Cardiac septum (tissue), 1 donor: ENCODE measurements around the gene LAMA3. TPM values are rescaled to one million over a fixed set of nuclear protein-coding genes. Genes with fewer than 3 reads are reported as not detected.

Experiments used
- DNase-seq: peaks from one replicate; pipeline ENCODE4 v3.0.0-alpha.2; 2020; ENCODE audit warnings: low spot score
- intact Hi-C: fragments of 100-400 bp; cut with DNase I; formaldehyde crosslinking; loops from one replicate; pipeline ENCODE4 v1.14.0; 2022
- long read RNA-seq: library from polyadenylated mRNA; unstranded; transcript quantifications from one replicate; pipeline ENCODE4 v2.0.0, GENCODE V29; 2021
- total RNA-seq: library from RNA; stranded (reverse); fragmentation: NEBNext Ultra II Directional; extraction: Animal tissue kit (Norgen Biotek cat#: 25700); gene quantifications from one replicate; pipeline ENCODE4 v1.2.1, GENCODE V29; 2021
- donor health status: DM: no; HTN: no; CAD: no.

The LAMA3 gene, protein sequence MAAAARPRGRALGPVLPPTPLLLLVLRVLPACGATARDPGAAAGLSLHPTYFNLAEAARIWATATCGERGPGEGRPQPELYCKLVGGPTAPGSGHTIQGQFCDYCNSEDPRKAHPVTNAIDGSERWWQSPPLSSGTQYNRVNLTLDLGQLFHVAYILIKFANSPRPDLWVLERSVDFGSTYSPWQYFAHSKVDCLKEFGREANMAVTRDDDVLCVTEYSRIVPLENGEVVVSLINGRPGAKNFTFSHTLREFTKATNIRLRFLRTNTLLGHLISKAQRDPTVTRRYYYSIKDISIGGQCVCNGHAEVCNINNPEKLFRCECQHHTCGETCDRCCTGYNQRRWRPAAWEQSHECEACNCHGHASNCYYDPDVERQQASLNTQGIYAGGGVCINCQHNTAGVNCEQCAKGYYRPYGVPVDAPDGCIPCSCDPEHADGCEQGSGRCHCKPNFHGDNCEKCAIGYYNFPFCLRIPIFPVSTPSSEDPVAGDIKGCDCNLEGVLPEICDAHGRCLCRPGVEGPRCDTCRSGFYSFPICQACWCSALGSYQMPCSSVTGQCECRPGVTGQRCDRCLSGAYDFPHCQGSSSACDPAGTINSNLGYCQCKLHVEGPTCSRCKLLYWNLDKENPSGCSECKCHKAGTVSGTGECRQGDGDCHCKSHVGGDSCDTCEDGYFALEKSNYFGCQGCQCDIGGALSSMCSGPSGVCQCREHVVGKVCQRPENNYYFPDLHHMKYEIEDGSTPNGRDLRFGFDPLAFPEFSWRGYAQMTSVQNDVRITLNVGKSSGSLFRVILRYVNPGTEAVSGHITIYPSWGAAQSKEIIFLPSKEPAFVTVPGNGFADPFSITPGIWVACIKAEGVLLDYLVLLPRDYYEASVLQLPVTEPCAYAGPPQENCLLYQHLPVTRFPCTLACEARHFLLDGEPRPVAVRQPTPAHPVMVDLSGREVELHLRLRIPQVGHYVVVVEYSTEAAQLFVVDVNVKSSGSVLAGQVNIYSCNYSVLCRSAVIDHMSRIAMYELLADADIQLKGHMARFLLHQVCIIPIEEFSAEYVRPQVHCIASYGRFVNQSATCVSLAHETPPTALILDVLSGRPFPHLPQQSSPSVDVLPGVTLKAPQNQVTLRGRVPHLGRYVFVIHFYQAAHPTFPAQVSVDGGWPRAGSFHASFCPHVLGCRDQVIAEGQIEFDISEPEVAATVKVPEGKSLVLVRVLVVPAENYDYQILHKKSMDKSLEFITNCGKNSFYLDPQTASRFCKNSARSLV (N-terminal part only)
- total RNA-seq, result 3.0 TPM
- long read RNA-seq, partial matches to known transcripts, result 0 of 2 reads
- long read RNA-seq, other reads (novel, unspliced or antisense), result 2 of 2 reads

- intact Hi-C loops, result no loop called here
- peak; percentile 76 for DNase-seq
Measured at GRCh38 chr18:23689031-23689615, at the start of gene LAMA3. Gene LAMA3 (plus strand): TSS chr18:23689453. CDS start chr18:23689684, 231 bp downstream.

GRCh38 chr18:23640052-23640451 is 49.2 kb upstream of the LAMA3 start:
- no peak for DNase-seq
- intact Hi-C loops, result no loop called here

- DNase-seq, result no peak
- intact Hi-C loops, result no loop called here
Measured at GRCh38 chr18:23641143-23641720, 48.0 kb upstream of the LAMA3 start.

DNA sequence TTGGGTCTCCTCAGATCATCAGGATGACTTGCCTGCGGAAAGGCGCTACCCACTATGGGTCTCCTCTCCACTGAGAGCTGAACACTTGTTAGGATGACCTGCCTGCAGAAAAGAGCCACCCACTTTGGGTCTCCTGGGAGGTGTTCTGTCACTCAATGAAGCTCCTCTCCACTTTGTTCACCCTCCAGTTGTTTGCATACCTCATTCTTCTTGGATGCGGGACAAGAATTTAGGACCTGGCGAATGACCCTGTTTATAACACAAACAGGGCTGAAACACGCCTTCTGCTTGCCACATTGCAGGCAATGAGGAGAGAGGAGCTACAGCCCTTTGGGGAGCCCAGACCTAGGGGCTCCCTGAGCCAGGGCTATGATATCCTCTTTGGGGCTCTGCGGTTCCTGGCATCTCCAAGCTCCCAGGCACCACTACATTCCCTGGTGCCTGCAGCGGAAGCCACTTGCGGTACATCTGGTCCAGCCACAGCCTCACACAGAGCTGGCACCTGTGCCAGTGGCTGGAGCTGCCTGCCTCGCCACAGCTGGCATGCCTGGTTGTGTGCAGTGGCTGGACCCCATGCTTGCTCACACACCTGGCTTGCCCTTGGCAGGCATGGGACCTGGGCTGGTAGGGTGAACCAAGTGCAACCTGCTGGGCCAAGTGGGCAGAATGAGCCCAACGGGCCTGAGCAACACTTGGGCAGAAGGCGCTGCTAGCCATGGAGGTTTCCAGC is 47.2 kb upstream of the LAMA3 start:
- intact Hi-C loops, result no loop called here
- DNase-seq, result no peak

DNA sequence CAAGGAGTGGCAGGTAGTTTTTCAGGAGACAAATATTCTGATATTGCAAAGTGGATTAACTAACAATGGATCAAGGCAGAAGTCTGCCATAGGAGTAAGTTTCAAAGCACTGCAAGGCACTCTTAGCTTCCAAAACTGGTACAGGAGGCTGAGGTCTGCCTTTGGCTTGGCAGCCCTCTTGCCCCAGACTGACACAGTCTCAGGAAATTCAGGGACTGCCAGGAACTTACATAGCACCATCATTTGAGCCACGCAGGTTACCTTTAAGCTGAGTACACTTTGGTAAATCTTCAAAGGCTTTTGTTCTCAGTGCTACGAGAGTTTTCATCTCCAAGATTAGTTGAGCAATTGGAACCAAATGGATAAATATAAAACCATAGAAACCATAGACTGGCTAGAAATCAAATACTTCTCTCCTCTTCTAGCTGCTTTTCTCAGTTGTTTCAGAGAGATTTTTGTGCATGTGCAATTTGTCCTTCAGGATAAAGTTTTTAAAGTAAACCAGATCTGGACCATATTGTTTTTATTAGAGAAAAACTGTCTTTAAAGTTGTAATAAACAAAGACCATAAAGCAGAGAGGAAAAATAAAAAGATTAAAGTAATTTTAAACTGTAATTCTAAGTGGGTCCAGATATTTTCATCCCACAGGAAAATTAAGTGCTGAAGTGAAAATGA is 45.3 kb upstream of the LAMA3 start:
- intact Hi-C loops, result no loop called here

GRCh38 chr18:23645568-23646175 is 43.6 kb upstream of the LAMA3 start:
- DNase-seq, result no peak
- intact Hi-C loops, result no loop called here

More for the DNA sequence above, 45.3 kb upstream of the LAMA3 start:
- no peak for DNase-seq

DNA sequence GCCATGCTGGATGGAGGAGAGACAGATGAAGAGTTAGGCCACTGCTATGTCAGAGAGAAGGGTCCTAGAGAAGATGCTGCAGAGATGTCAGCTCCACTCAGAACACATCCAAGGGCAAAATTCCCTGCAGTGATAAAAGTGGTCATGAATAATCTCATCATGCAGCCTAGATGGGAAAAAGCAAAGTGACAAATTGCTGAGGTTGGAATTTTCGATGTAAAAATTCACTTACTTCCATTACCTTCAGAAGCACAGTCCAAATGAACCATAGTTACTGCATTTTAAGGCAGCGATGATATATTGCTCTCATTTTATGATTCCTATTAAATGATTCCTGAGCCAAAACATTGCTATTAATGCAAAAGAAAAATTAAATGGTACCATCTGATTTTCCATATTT is 43.0 kb upstream of the LAMA3 start:
- no peak for DNase-seq
- intact Hi-C loops, result no loop called here

DNA sequence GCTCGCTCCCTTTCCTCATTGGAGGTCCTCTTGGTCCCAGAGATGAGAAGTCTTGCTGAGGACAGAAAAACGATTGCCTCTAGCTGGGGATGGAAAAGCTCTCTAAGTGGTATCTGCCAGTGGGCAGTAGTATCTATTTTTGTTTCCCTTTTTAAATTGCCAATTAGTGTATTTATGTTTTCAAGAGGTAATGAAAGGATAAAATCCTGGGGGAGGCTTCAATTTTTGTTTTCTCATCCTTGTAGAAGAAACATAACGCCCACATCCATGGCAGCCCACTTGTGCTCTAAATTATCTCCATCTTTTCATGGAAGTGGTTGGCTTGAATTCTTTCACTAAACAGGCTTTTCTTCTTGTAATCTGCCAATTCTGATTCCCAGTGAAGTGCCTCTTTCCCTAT is 40.8 kb upstream of the LAMA3 start:
- no peak for DNase-seq
- intact Hi-C loops, result no loop called here

- intact Hi-C loops, result no loop called here
Measured at GRCh38 chr18:23648940-23649607, 40.2 kb upstream of the LAMA3 start.

DNA sequence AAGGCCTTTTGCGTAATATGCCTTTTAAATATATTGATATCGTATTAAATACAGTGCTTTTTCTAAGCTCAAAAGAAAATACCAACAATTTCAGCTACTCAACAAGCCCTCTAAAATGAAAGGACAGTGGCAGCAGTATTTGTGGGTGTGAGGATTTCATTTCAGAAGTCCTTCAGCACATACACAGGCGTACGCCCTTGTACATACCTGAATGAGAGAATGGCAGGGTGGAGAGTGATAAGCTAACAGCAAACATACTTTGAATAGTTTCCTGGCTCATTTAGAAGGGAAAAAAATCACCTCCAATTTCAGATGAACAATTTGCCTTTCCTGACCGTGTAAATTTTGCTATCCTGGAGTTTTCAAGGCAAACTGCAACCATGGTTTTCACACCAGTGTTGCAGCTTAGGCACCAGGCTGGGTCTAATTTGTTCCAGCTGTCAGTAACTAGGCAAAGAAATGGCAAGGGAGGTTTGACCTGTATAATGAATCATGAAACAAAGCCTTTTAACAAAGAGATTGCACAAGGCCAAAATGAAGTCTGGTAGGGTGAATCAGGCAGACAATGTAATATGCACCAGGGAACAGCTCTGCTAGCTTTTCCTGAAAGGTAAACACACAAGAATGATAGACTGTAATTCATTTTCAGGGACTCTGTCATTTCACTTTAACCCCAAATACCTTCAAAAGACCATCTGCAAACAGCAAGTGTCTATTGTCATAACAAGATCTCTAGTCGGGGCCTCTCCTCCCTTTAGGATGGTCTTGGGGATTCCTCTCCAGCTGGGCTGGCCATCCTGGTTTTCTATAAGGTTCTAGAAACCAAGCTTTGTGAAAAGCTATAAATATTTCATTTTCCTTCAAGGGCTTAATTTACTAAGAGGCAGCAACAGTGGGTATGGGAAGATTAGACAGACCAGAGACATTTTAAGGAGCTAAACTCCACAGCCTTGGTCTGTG is 38.0 kb upstream of the LAMA3 start:
- intact Hi-C loops, result no loop called here
- no peak for DNase-seq

More at GRCh38 chr18:23648940-23649607, 40.2 kb upstream of the LAMA3 start:
- no peak for DNase-seq

- no peak for DNase-seq
- intact Hi-C loops, result no loop called here
Measured at GRCh38 chr18:23652232-23652631, 37.0 kb upstream of the LAMA3 start.

DNA sequence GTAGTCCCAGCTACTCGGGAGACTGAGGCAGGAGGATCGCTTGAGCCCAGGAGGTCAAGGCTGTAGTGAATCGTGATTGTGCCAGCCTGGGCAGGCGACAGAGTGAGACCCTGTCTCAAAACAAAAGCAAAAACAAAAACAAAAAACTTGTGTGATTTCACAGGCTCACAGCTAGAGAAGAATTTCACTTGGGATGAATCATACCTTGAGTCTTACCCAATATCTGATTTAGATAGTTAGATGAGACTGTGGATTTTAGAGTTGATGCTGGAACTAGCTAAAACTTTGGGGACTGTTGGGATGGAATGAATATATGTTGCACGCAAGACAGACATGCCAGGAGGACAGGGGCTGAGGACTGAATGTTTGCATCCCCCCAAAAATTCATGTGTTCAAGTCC is 31.0 kb upstream of the LAMA3 start:
- no peak for DNase-seq
- intact Hi-C loops, result no loop called here

GRCh38 chr18:23661735-23662308 is 27.4 kb upstream of the LAMA3 start:
- intact Hi-C loops, result no loop called here
- DNase-seq, result no peak

DNA sequence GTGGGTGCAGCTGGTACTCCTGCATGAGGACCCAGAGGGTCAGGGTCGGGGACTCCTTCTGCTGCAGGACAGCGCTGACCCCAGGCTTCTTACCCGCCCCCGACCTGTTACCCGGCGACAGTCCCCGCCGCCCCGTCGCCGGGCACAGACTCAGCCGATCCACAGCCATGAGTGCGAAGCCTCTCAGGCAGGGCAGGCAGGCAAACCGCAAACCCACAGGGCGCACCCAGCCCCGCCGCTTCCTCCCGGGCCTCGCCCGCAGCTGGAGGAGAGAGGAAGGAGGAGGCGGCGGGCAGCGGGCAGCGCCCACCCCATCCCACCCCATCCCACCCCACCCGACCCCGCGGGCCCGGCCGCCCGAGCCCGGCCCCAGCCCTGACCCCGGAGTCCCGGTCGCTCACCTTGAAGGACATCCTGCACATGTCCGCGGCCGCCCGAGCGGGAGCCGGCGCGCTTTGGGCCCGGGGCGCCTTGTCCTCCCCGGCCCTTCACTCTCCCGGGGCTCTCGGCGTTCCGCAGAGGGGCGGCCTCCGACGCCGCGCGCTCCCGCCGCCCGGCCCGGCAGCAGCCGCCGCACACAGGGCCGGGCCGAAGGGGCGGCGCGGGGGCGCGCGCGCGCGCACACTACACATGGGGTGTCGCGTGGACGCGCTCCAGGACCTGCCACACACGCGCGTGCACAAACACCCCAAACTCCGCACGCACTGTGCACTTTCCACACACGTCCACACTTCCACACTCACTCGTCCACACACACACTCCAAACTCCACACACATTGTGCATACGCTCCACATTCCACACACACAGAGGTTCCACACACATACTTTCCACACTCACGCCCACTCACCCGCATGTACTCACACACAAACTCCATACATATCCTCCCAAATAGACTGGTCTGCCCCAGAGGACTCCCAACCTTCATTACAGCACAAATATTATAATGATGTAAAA is 26.7 kb upstream of the LAMA3 start, which contains the start of gene ANKRD29:
ANKRD29 (minus strand) TSS at position 603 of the 955 bp plus-strand sequence; CDS start at position 422, 181 bp downstream.
- DNase-seq, result no peak
- intact Hi-C loops, result no loop called here
